ENCODE measurements around the gene NTRK3.

- TF ChIP-seq EZH2 (IDR thresholded peaks at IDR 0.05; ENCODE audit: low read length, unreplicated experiment) = no peak
- TF ChIP-seq, protein P1, sequence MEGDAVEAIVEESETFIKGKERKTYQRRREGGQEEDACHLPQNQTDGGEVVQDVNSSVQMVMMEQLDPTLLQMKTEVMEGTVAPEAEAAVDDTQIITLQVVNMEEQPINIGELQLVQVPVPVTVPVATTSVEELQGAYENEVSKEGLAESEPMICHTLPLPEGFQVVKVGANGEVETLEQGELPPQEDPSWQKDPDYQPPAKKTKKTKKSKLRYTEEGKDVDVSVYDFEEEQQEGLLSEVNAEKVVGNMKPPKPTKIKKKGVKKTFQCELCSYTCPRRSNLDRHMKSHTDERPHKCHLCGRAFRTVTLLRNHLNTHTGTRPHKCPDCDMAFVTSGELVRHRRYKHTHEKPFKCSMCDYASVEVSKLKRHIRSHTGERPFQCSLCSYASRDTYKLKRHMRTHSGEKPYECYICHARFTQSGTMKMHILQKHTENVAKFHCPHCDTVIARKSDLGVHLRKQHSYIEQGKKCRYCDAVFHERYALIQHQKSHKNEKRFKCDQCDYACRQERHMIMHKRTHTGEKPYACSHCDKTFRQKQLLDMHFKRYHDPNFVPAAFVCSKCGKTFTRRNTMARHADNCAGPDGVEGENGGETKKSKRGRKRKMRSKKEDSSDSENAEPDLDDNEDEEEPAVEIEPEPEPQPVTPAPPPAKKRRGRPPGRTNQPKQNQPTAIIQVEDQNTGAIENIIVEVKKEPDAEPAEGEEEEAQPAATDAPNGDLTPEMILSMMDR (conservative IDR thresholded peaks at IDR 0.05; ENCODE audit: low read depth, low read length) = no peak
Measured at GRCh38 chr15:87955284-87955909, 301.1 kb downstream of the NTRK3 start.

Data from PC-3 (cell line).